Parathyroid adenoma (tissue), 2 donors: ENCODE data around the gene RSPRY1.

Experiments
- H2AFZ ChIP-seq: fragments of 300-600 bp; sonication (generic); one replicate; pipeline ENCODE4 v1.7.0; 2017; ENCODE audit warnings: antibody characterized with exemption, mild to moderate bottlenecking
- H3K27ac ChIP-seq: fragments of 300-600 bp; sonication (generic); one replicate; pipeline ENCODE4 v1.7.0; 2017
- H3K27me3 ChIP-seq: fragments of 300-600 bp; sonication (generic); one replicate; pipeline ENCODE4 v1.7.0; 2017; ENCODE audit warnings: low read length; ENCODE audit not compliant: control insufficient read depth, insufficient read depth
- H3K36me3 ChIP-seq: fragments of 300-600 bp; sonication (generic); one replicate; pipeline ENCODE4 v1.7.0; 2017; ENCODE audit warnings: low read length; ENCODE audit not compliant: control insufficient read depth, insufficient read depth
- H3K4me1 ChIP-seq: fragments of 300-600 bp; sonication (generic); one replicate; pipeline ENCODE4 v1.7.0; 2017; ENCODE audit warnings: control low read depth
- H3K4me2 ChIP-seq: fragments of 300-600 bp; sonication (generic); one replicate; pipeline ENCODE4 v1.7.0; 2017; ENCODE audit warnings: low read length
- H3K4me3 ChIP-seq: fragments of 300-600 bp; sonication (generic); one replicate; pipeline ENCODE4 v1.7.0; 2017; ENCODE audit warnings: low read depth, low read length
- H3K79me2 ChIP-seq: fragments of 300-600 bp; sonication (generic); one replicate; pipeline ENCODE4 v1.7.0; 2017; ENCODE audit warnings: control low read depth
- H3K9ac ChIP-seq: fragments of 300-600 bp; sonication (generic); one replicate; pipeline ENCODE4 v1.7.0; 2017; ENCODE audit warnings: mild to moderate bottlenecking
- H3K9me3 ChIP-seq: fragments of 300-600 bp; sonication (generic); one replicate; pipeline ENCODE4 v1.7.0; 2017; ENCODE audit warnings: low read length; ENCODE audit not compliant: control insufficient read depth
- TF ChIP-seq, protein P1 (sequence below): fragments of 300-600 bp; sonication (generic); IDR thresholded peaks from one replicate; pipeline ENCODE4 v1.7.0; 2017; ENCODE audit warnings: antibody characterized with exemption, mild to moderate bottlenecking
- donor health status: primary hyperparathyroidism.

The RSPRY1 gene

GRCh38 chr16:57152096-57153093 is 33.7 kb upstream of the RSPRY1 start:
- Histone ChIP-seq H3K4me1 (no peaks in the 10 kb centered on the region), H3K9ac (no peak overlapping the region)

GRCh38 chr16:57153841-57154240 is 32.3 kb upstream of the RSPRY1 start:
- no peak overlapping the region for H3K9ac ChIP-seq
- H3K27me3 ChIP-seq: no peaks in the 10 kb centered on the region
- H3K9me3 ChIP-seq: no peaks in the 10 kb centered on the region
- H3K79me2 ChIP-seq: no peaks in the 10 kb centered on the region
- no peak overlapping the region for H3K4me3 ChIP-seq
- TF ChIP-seq, protein P1, sequence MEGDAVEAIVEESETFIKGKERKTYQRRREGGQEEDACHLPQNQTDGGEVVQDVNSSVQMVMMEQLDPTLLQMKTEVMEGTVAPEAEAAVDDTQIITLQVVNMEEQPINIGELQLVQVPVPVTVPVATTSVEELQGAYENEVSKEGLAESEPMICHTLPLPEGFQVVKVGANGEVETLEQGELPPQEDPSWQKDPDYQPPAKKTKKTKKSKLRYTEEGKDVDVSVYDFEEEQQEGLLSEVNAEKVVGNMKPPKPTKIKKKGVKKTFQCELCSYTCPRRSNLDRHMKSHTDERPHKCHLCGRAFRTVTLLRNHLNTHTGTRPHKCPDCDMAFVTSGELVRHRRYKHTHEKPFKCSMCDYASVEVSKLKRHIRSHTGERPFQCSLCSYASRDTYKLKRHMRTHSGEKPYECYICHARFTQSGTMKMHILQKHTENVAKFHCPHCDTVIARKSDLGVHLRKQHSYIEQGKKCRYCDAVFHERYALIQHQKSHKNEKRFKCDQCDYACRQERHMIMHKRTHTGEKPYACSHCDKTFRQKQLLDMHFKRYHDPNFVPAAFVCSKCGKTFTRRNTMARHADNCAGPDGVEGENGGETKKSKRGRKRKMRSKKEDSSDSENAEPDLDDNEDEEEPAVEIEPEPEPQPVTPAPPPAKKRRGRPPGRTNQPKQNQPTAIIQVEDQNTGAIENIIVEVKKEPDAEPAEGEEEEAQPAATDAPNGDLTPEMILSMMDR: no peak
- no peak overlapping the region for H3K27ac ChIP-seq
- no peaks in the 10 kb centered on the region for H3K36me3 ChIP-seq
- no peak overlapping the region for H3K4me2 ChIP-seq
- no peaks in the 10 kb centered on the region for H3K4me1 ChIP-seq
- no peak overlapping the region for H2AFZ ChIP-seq

More at GRCh38 chr16:57152096-57153093, 33.7 kb upstream of the RSPRY1 start:
- no peak overlapping the region for H3K27ac ChIP-seq
- H3K4me2 ChIP-seq: no peak overlapping the region
- TF ChIP-seq, protein P1: no peak
- H3K4me3 ChIP-seq: no peak overlapping the region
- no peaks in the 10 kb centered on the region for H3K27me3 ChIP-seq
- no peaks in the 10 kb centered on the region for H3K79me2 ChIP-seq
- no peaks in the 10 kb centered on the region for H3K9me3 ChIP-seq
- H2AFZ ChIP-seq: no peak overlapping the region
- no peaks in the 10 kb centered on the region for H3K36me3 ChIP-seq

GRCh38 chr16:57155702-57156350 is 30.3 kb upstream of the RSPRY1 start:
- Histone ChIP-seq H3K4me2 (no peak overlapping the region), H3K79me2 (no peaks in the 10 kb centered on the region), H3K27me3 (no peaks in the 10 kb centered on the region), H3K4me3 (no peak overlapping the region), H3K9me3 (no peaks in the 10 kb centered on the region), H3K4me1 (no peaks in the 10 kb centered on the region), H3K9ac (no peak overlapping the region), H2AFZ (no peak overlapping the region), H3K36me3 (no peaks in the 10 kb centered on the region), H3K27ac (no peak overlapping the region)
- TF ChIP-seq, protein P1: no peak

DNA sequence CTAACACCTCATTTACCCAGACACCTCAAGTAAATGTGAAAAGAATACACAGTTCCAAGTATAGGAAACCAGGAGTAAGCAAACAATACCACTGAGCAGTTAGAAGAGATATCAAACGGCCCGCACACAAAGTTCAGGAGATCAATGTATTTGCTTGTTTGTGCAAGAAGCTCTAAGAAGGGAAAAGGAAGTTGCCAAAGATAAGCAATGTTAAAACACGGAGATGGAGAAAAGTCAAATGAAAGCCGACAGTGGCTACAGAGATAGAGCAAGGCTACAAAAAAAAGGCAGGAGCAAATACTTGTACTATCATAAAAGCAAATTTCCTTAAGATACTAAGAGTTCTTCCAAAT is 29.8 kb upstream of the RSPRY1 start:
- H3K27me3 ChIP-seq: no peaks in the 10 kb centered on the region
- H3K4me3 ChIP-seq: no peak overlapping the region
- H3K4me2 ChIP-seq: no peak overlapping the region
- no peaks in the 10 kb centered on the region for H3K79me2 ChIP-seq
- no peak overlapping the region for H3K27ac ChIP-seq
- H3K4me1 ChIP-seq: no peaks in the 10 kb centered on the region
- no peaks in the 10 kb centered on the region for H3K36me3 ChIP-seq
- H2AFZ ChIP-seq: no peak overlapping the region
- H3K9ac ChIP-seq: no peak overlapping the region
- H3K9me3 ChIP-seq: no peaks in the 10 kb centered on the region
- TF ChIP-seq, protein P1: no peak
